Measurements from ENCODE around the gene UBE4A.

UBE4A gene

DNA sequence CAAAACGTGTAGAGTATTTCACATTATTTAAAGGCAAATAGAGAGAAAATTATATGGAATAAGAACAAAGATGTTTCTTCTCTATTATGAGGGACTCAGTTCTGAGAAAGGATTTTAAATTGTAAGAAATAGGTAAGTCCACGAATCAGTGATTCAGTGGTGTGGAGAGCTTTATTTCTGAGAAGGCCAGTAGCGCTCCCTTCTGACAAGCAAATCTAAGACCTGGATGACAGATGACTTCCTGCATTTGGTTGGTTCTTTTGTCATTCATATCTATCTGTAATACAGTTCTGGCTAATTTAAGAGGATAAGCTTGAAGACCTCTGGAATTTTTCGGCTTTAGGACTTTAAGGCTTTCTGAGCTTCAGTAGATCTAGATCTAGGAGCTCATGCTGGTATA lies 47.9 kb upstream of the UBE4A start:
- no peak overlapping the region for H2AFZ ChIP-seq (ENCODE audit: low read depth, low read length)
- peaks cover 77% of the 10 kb centered on the region for H3K79me2 ChIP-seq (ENCODE audit: insufficient read depth, low read length)
- peaks cover 84% of the 10 kb centered on the region for H3K36me3 ChIP-seq (ENCODE audit: insufficient read depth, low read length)
- peak; percentile 24 for TF ChIP-seq CTCF (IDR thresholded peaks at IDR 0.05; ENCODE audit: borderline replicate concordance, extremely low read depth, low read length, poor library complexity, severe bottlenecking)
- no peak for TF ChIP-seq EZH2 (IDR thresholded peaks at IDR 0.05; ENCODE audit: borderline replicate concordance, low read depth, low read length, severe bottlenecking)
- H3K9me3 ChIP-seq (ENCODE audit: insufficient read depth, low read length, severe bottlenecking) = no peaks in the 10 kb centered on the region
- H3K27ac ChIP-seq (ENCODE audit: low read length) = peak overlapping the region; percentile 57
- H3K4me1 ChIP-seq (ENCODE audit: insufficient read depth, low read length) = peaks cover 96% of the 10 kb centered on the region
- H4K20me1 ChIP-seq (ENCODE audit: insufficient read depth, low read length) = no peaks in the 10 kb centered on the region
- H3K27me3 ChIP-seq (ENCODE audit: insufficient read depth, low read length, poor library complexity) = no peaks in the 10 kb centered on the region
- ATAC-seq (ENCODE audit: insufficient read depth, low read depth) (no peak), DNase-seq (no peak)
- H3K9ac ChIP-seq (ENCODE audit: low read depth, low read length) = peak overlapping the region; percentile 22; the same call in 1 of the 2 replicates
- H3K4me3 ChIP-seq (ENCODE audit: low read depth in 1 of 2, low read length in 2 of 2) = no peak overlapping the region
- no peak overlapping the region for H3K4me2 ChIP-seq (ENCODE audit: insufficient read depth, low read length)

DNA sequence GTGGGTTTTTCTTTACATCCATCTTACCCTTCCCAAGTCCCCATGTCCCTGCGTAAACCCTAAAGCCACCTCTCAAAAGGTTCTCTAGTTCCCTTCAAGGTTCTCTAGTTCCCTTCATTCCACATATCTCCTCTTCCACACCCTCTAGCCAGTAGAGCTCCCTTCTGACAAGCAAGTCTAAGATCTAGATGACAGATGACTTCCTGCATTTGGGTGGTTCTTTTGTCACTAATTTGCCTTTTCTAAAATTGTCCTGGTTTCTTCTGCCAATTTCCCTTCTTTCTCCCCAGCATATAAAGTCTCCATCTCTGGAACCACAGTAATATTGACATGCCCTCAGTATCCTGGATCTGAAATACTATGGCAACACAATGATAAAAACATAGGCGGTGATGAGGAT lies 47.1 kb upstream of the UBE4A start:
- peak overlapping the region; percentile 57 for H3K27ac ChIP-seq (ENCODE audit: low read length)
- H3K79me2 ChIP-seq (ENCODE audit: insufficient read depth, low read length) = peaks cover 69% of the 10 kb centered on the region
- TF ChIP-seq CTCF (IDR thresholded peaks at IDR 0.05; ENCODE audit: borderline replicate concordance, extremely low read depth, low read length, poor library complexity, severe bottlenecking) (no peak), EZH2 (IDR thresholded peaks at IDR 0.05; ENCODE audit: borderline replicate concordance, low read depth, low read length, severe bottlenecking) (no peak)
- no peaks in the 10 kb centered on the region for H3K27me3 ChIP-seq (ENCODE audit: insufficient read depth, low read length, poor library complexity)
- no peaks in the 10 kb centered on the region for H3K9me3 ChIP-seq (ENCODE audit: insufficient read depth, low read length, severe bottlenecking)
- no peak overlapping the region for H2AFZ ChIP-seq (ENCODE audit: low read depth, low read length)
- peaks cover 95% of the 10 kb centered on the region for H3K4me1 ChIP-seq (ENCODE audit: insufficient read depth, low read length)
- H3K36me3 ChIP-seq (ENCODE audit: insufficient read depth, low read length) = peaks cover 78% of the 10 kb centered on the region
- H3K4me3 ChIP-seq (ENCODE audit: low read depth in 1 of 2, low read length in 2 of 2) = no peak overlapping the region
- DNase-seq (no peak), ATAC-seq (ENCODE audit: insufficient read depth, low read depth) (no peak)
- 0 out of 2 replicates have a peak overlapping the region, but pooled peaks have one; percentile 2 for H3K4me2 ChIP-seq (ENCODE audit: insufficient read depth, low read length)
- H4K20me1 ChIP-seq (ENCODE audit: insufficient read depth, low read length) = no peaks in the 10 kb centered on the region
- 0 out of 2 replicates have a peak overlapping the region, but pooled peaks have one; percentile 8 for H3K9ac ChIP-seq (ENCODE audit: low read depth, low read length)

GRCh38 chr11:118313242-118313641 lies 46.2 kb upstream of the UBE4A start:
- H3K27ac ChIP-seq (ENCODE audit: low read length) = peak overlapping the region; percentile 96
- H3K4me1 ChIP-seq (ENCODE audit: insufficient read depth, low read length) = peaks cover 95% of the 10 kb centered on the region
- DNase-seq = no peak
- peaks cover 64% of the 10 kb centered on the region for H3K79me2 ChIP-seq (ENCODE audit: insufficient read depth, low read length)
- no peak overlapping the region for H3K4me3 ChIP-seq (ENCODE audit: low read depth in 1 of 2, low read length in 2 of 2)
- no peak for ATAC-seq (ENCODE audit: insufficient read depth, low read depth)
- H3K4me2 ChIP-seq (ENCODE audit: insufficient read depth, low read length) = peak overlapping the region; percentile 40
- H3K9me3 ChIP-seq (ENCODE audit: insufficient read depth, low read length, severe bottlenecking) = no peaks in the 10 kb centered on the region
- TF ChIP-seq CTCF (IDR thresholded peaks at IDR 0.05; ENCODE audit: borderline replicate concordance, extremely low read depth, low read length, poor library complexity, severe bottlenecking) (no peak), EZH2 (IDR thresholded peaks at IDR 0.05; ENCODE audit: borderline replicate concordance, low read depth, low read length, severe bottlenecking) (no peak)
- no peaks in the 10 kb centered on the region for H4K20me1 ChIP-seq (ENCODE audit: insufficient read depth, low read length)
- peak overlapping the region; percentile 29; the same call in 1 of the 2 replicates for H3K9ac ChIP-seq (ENCODE audit: low read depth, low read length)
- peaks cover 70% of the 10 kb centered on the region for H3K36me3 ChIP-seq (ENCODE audit: insufficient read depth, low read length)
- no peaks in the 10 kb centered on the region for H3K27me3 ChIP-seq (ENCODE audit: insufficient read depth, low read length, poor library complexity)
- H2AFZ ChIP-seq (ENCODE audit: low read depth, low read length) = no peak overlapping the region

Data from DND-41 (cell line).